Frontal cortex (tissue), 4 donors: ENCODE results near the gene NOTCH1. TPM values are rescaled to one million over a fixed set of nuclear protein-coding genes. Genes with fewer than 3 reads are reported as not detected.
"Not testable (repeated sequence)": the region's sequence is repeated elsewhere in the genome, so short reads cannot be mapped to it uniquely, and the experiment has no call there.

Experiments
- DNase-seq, 2 donors: peaks; one replicate each; pipeline ENCODE4 v3.0.0; 2012; ENCODE audit warnings: low spot score in 2 of 2
- FAIRE-seq: peaks from 2 replicates; lab custom pipeline; 2012; peaks lifted over from hg19 to GRCh38; lab: Jason Lieb, UNC
- total RNA-seq: library from RNA; depleted of rRNA; stranded (reverse); fragments of >200 nt; gene quantifications from one replicate; pipeline ENCODE4 v1.2.3, GENCODE V29; 2014
- donor health status: control.
- donor health status: control.
- donor health status: control.

The NOTCH1 gene
- total RNA-seq, 1 donor from 2014 or later, result 15.9 TPM

DNA sequence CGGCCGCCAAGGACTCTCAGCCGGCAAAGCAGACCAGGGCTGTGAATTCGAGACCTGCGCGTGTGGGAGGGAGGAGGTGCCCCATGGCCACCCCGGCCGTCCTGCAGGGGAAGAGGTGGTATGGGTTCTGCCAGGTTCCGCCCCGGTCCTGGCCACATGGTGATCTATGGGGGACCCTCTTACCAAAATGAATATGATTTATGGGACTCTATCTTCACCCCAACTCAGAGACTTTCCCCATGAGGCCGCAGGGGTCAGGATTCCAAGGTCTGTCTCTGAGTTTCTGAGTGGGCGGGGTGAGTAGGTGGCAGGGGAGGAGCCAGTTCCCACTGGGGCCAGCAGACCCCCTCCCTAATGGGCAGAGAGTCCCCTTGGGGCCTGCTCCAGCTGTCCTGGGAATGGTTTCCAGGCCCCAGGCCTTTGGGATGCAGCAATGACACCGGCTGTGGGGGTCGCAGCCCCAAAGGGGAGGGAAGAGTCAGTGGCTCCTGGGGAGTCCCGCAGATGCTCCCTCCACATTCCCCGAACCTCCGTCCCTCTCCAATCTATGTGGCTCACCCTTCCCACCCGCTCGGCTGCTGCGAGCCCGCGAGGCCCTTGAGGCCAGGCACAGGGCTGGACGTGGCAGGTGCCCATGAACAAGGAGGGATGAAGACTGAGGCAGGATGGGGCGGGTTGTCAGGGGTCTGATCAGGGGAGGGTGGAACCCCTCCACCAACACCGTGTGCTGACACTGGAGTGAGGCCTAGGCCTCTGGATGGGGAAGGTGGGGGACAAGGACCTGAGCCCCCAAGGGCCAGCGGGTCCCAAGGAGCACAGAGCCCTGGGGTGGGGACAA, 20.1 kb upstream of the NOTCH1 start:
- DNase-seq (no peak), FAIRE-seq (no peak)

DNA sequence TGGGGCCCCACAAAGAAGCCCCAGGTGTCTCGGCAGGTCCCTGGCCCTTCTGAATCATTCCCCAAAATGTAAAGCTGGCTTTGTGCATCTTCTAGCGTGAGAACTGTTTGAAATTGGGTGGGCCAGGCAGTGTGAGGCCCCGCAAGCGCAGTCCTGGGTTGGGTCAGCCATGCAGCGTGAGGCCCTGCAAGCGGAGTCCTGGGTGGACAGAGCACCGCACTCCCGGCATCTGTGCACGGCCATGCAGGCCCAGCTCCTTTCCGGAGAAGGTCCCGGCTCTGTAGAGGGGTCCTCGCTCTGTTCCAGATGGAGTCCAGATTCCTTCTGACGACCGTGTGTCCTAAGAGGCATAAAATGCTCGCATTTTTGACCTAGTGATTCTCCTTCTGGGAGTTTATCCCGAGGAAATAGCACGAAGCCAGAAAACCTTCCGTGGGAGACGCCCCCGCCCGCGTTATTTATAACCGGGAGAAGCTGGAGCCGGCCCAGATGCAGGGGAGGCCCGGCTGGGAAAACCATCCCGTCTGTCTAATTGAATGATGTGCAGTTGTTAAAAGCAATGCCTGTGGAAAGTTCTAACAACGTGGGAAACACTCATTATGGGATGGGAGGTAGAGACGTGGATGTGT, 19.4 kb upstream of the NOTCH1 start:
- DNase-seq (no peak), FAIRE-seq (no peak)

DNA sequence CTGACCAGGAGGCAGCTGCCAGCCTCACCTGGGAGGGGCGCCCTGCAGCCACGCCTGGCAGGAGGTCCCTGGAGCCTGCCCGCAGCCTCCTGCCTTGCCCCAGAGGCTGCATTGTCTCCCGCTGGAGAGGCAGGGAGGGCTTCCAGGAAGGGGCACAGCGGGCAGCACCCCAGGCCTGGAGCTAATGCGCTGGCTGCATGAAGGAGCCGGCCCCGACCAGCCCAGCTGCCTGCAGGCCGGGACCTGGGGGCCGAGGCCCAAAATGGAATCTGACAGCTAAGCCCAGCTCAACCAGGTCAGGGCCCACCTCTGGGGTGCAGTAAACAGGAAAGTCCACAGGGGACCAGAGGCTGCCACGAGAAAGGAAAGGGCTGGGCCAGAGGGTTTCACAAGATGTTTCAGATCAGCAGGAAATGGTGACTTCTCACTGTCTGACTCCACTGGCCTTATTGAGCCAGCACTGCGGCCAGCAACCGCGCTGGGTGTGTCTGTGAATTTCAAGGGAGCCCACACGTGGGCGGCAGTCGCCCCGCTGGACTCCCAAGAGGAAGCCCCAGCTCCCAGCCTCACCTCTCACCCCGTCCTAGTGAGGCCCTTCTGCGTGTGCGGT, 18.6 kb upstream of the NOTCH1 start:
- FAIRE-seq, result no peak
- no peak for DNase-seq

DNA sequence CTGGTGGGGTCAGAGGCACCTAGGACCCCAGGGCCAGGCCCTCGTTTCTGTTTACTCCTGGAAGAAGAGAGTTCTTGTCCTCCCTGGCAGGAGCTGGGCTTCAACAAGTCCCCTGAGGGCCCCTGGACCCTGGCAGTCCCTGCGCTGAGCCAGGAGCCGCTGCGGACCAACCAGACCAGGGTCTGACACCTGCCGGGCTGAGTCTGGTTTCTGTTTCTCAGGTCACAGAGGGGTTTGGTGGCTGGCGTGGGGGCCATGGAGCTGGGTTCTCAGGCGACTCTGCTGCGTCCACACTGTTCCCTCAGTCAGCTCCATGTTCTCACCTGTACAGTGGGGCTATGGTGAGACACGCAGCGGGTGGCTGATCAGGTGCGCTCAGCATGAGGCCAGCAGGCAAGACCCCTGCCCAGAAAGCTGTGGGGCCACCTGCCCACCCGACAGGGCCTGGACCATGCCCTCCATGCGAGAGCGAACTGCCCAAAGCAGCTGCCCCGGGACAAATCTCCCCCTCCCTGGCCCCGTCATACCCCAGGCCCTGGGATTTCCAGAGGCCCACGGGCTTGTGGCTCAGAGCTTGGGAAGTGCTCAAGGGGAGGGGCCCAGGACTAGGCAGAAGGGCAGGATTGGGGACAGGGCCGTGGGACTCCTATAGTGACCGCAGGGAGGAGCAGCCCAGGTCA, 17.9 kb upstream of the NOTCH1 start:
- no peak for FAIRE-seq
- no peak for DNase-seq

DNA sequence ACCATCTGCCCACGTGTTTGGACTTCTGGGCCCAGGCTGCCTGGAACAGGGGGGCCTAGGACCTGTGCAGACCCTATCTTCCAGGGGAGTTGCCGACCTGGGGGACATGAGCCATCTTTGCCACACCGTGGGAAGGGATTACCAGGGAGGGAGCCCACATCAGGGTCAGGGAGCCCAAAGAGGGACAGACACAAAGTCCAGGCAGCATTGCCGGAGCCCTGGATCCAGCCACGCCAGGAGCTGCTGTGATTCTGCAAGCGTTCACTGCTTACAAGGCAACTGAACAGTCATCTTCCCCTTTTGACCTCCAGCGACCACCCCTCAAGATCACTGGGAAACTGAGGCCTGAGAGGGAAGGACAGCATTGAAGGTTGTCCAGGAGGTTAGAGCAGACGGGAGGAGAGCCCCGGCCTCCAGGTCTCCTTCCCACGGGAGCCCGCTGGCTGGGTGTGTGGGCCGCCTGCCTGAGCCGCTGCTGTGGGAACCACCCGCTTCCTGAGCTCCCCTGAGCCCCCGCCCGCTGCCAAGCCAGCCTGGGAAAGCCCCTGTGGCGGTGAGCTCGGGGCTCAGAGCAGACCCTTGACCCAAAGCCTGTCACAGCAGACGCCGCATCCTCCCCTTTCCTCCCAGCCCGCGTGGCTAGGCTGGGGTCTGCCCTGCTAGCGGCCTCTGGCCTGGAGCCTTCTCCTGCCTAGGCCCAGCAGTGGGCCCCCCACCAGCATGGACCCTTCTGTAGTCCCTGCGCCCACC, 17.1 kb upstream of the NOTCH1 start:
- DNase-seq (no peak), FAIRE-seq (no peak)

DNA sequence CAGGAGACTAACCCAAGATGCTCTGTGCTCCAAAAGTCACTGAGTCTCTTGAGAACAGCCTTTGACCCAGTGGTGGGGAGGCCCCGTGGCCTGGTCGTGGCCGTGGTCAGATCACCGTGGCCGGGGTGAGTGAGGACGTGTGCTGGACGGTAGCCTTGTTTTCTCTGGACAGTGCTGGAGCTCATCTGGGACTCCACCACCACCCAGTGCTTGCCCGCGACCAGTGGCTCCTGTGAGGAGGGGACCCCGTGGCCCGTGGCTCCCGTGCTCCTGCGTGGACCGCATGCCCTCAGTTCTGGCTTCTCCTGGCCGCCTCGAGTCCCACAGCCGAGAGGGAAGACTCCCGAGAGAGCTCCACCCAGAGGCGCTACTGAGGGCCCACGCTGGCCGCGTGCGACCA, 15.9 kb upstream of the NOTCH1 start:
- FAIRE-seq, result no peak

DNA sequence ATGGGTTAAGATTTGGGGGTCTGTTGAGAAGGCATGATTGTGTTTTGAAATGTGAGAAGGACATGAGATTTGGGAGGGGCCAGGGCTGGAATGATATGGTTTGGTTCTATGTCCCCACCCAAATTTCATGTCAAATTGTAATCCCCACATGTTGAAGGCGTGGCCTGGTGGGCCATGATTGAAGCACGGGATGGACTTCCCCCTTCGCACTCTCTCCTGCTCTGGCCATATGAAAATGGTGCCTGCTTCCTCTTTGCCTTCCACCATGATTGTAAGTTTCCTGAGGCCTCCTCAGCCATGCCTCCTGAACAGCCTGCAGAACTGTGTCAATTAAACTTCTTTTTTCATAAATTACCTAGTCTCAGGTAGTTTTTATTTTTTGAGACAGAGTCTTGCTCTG, 14.7 kb upstream of the NOTCH1 start:
- FAIRE-seq (no peak), DNase-seq (no peak)

More for the DNA sequence above, 15.9 kb upstream of the NOTCH1 start:
- no peak for DNase-seq

DNA sequence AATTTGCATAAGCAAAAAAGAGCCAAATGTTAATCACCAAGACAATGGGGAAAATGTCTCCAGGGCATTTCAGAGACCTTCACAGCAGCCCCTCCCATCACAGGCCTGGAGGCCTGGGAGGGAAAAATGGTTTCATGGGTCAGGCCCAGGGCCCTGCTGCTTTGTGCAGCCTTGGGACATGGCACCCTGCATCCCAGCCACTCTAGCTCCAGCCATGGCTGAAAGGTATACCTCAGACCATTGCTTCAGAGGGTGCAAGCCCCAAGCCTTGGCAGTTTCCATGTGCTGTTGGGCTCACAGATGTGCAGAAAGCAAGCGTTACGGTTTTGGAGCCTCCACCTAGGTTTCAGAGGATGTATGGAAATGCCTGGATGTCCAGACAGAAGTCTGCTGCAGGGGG, 13.5 kb upstream of the NOTCH1 start:
- not testable (repeated sequence) for DNase-seq, FAIRE-seq

DNA sequence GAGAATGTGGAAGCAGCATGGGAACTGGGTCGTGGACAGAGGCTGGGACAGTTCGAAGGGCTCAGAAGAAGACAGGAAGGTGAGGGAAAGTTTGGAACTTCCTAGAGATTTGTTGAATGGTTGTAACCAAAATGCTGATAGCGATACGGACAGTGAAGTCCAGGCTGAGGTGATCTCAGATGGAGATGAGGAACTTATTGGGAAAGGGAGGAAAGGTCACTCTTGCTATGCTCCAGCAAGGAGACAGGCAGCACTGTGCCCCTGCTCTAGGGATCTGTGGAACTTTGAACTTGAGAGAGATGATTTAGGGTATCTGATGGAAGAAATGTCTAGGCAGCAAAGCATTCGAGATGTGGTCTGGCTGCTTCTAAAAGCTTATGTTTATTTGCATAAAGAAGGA, 13.0 kb upstream of the NOTCH1 start:
- FAIRE-seq, DNase-seq: not testable (repeated sequence)

DNA sequence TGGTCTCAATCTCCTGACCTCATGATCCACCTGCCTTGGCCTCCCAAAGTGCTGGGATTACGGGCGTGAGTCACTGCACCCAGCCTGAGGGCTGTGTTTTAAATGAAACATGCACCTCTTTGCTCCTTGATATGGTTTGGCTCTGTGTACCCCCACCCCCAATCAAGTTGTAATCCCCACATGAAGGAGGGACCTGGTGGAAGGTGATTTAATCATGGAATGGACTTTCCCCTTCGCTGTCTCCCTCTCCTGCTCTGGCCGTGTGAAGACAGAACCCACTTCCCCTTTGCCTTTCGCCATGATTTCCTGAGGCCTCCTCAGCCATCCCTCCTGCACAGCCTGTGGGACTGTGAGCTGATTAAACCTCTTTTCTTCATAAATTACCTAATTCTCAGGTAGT, 12.5 kb upstream of the NOTCH1 start:
- FAIRE-seq (no peak), DNase-seq (no peak)

DNA sequence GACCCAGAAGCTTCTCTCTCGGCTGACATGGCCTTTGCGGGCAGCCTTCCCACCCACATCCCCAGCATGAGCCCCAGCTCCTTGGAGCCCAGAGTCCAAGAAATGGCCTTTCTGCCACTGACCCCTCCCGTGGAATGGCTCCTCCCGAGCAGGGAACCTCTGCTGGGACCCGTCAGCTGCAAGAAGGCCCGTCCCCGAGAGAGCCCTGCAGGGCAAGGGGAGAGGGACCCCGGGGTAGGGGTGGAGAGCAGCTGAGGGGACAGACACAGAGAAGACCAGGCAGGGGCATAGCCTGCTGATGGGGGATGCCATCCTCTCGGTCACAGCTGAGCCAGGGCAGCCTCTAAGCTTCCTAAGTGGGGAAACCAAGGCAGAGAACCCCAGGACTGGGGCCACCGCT, 11.2 kb upstream of the NOTCH1 start:
- FAIRE-seq (no peak), DNase-seq (no peak)

DNA sequence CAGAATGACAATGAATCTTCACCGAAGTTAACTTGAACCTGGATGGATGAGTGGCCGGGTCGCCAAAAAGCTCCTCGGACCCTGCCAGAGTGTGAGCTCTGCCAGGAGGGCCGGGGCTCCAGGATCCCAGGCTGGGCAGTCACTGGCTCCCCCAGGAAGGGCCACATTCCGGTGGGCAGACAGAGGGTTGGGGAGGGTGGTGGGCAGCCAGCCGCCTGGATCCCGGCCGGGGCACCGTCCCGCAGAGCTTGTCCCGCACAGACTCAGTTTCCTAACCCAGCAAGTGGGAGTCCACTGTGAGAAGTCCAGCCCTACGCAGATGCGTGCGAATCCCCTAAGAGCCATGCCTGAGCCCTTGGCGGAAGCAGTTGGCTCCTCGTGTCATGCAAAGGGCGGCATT, 10.3 kb upstream of the NOTCH1 start:
- no peak for FAIRE-seq

DNA sequence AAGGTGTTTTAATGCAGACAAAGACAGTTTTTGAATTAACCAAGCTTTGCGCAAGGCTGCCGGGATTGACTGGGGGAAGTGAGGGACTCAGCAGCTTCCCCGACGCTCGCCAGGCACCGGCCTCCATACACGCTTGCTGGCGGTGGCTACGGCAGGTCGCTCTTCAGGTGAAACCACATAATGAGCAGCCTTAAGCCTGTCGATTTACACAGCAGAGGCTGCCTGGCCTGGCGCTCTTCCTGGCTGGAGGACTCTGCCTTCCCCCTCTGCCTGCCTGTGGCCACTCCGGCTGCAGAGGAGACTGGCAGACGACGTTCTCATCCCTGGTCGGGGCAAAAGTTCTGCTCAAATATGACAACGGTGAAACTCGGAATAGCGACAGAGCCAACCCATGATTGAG, 9.0 kb upstream of the NOTCH1 start:
- FAIRE-seq, result no peak

More for the DNA sequence above, 10.3 kb upstream of the NOTCH1 start:
- no peak for DNase-seq

DNA sequence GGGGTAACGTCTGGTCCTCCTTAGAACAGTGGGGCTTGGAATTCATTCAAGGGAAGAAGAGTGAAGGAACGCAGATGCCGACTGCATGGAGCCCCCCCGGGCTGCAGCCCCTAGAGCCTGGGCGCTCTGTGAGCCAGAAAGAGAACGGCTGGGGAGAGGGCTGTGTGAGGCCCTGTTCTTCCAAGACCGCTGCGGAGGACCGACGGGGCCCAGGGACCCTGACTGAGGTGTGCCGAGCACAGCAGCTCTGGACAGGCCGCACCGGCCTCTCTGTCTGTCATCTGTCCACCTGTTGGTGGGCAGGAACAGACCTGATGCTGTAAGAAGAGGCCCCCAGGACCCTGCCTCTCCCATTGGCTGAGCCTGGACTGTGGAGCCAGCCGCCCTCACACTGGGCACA, 7.7 kb upstream of the NOTCH1 start:
- DNase-seq, result no peak
- FAIRE-seq, result no peak

More for the DNA sequence above, 9.0 kb upstream of the NOTCH1 start:
- DNase-seq, result no peak

DNA sequence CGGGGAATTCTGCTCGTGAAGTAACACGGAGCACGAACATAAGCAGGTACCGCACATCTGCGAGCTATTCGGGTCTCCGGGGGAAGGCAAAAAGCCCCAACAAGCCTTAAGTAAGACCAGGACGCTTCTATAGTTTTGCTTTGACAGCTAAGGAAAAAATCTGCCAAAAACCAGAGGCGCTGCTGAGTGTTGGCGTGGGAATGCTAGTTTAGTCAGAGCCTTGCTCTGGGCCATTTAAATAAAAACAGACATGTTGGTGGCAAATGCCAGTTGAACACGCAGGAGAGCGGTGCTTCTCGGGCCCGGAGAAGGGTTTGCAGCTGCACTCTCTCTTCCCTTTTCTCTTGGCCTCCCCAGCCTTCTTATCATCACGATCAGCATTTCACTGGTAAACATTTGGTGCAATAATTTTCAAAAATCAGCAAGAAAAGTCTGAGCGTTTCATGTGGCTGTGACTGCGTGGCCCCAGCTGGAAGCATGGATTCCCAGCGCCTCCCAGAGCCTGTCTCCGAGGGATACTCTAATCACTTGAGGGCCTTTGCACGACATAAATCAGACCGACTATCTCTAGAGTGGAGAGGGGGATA, 6.4 kb upstream of the NOTCH1 start:
- DNase-seq (no peak), FAIRE-seq (no peak)

DNA sequence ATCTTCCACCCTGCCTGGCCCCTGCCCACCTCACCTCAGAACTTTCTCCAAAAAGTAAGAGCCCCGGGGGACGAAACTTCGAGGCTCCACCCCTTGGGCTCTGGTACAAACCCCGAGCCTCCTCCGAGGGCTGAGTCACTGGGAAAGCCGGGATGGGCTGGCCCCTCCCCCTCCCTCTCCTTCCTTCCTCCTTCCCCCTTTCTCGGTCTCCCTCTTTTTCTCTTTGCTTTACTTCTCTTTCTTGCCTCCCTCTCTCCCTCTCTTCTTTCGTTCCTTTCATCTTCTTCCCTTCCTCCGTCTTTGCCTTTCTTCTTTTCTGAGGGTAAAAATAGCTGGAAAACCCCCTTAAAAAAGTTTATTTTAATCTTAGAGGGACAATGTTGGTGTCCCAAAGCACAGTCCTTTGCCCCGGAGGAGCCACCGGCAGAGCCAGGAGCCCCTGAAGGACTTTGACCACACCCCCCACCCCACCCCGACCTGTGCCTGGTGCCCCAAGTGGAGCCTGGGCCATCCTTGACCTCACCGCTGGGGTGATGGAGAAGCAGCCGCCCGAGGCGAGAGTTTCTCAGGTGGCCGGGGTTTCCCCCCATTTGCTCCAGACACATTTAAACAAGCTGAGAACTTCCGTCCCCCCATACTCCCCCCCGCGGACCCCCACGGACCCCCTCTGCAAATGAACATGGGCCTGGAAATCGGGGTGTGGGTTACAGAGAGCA, 5.7 kb upstream of the NOTCH1 start:
- FAIRE-seq (no peak), DNase-seq (no peak)

DNA sequence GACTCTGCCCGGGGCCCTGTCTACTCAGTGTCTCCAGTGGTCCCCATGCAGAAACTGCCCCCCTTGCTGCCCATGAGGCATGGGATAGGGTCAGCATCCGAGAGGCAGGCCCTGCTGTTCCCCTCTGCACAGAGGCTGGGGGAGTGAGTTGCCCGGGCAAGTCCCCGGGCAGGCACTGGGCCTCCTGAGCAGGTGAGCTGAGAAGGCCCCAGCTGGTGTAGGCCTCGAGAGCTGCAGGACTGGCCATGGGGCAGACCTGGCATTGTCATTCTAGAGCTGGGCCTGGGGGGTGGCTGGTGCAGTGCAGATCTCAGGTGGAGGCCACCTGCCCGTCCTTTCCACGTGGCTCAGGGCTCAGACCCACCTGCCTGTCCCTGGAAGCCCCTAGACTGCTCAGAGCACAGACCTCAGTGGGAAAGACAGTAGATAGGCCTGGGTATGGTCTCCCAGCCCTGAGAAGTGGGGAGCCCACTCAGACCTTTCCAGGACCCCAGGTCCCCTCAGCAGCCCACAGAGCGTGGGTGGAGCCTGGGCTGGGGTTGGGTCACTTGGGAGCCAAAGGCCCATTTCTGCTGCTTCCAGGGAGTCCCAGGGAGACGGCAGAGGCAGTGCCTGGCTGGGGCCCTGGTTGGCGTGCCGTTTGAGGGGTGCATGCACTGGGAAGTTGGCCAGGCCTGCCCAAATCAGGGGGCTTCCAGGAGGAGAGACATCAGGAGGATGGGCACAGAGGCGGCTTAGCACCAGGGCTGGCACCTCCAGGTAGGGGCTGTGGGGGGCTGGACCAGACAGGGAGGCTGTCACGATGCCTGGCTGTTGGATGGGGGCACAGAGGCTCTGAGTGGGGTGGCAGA, 4.8 kb upstream of the NOTCH1 start:
- no peak for FAIRE-seq
- DNase-seq, result no peak
